HCT116 (cell line): Measurements from ENCODE around the gene KANK2. TPM values are rescaled to one million over a fixed set of nuclear protein-coding genes. Genes with fewer than 3 reads are reported as not detected.

Experiments
- ATAC-seq: fragments of 200-7000 bp; cut with Tn5 transposase; 2 replicates; pipeline ENCODE4 v1.9.1; 2020; ENCODE audit warnings: mild to moderate bottlenecking, moderate library complexity
- BruUV-seq: library from RNA; stranded (reverse); fragments of 400-500 nt; replicated peaks from 2 replicates; lab custom pipeline; 2021; lab: Mats Ljungman, UMichigan
- CTCF ChIA-PET: fragments of 300-600 bp; sonication (Branson Sonifier 250); formaldehyde crosslinking; loops from one replicate; lab custom pipeline; 2021; ENCODE audit warnings: antibody characterized with exemption; lab: Charles Lee
- POLR2A ChIA-PET: fragments of 300-600, 350-600 bp; sonication (Branson Sonifier 250); formaldehyde crosslinking; loops from one replicate; lab custom pipeline; 2021; ENCODE audit warnings: antibody characterized with exemption; lab: Charles Lee
- RAD21 ChIA-PET, 2 experiments: fragments of 300-600 bp; sonication (Branson Sonifier 250); formaldehyde crosslinking; loops; one replicate each; lab custom pipeline; 2023; ENCODE audit warnings: low total read pairs in 2 of 2; ENCODE audit not compliant: uncharacterized antibody in 2 of 2, unreplicated experiment in 2 of 2, low non-redundant PET in 1 of 2; lab: Charles Lee
- DNase-seq: peaks from one replicate; pipeline ENCODE4 v3.0.0-alpha.2; 2010; ENCODE audit warnings: low read depth, low spot score
- H2AFZ ChIP-seq: fragments of 200-600 bp; shearing (Covaris generic), sonication (generic); 2 replicates; pipeline ENCODE4 v1.6.1; 2017; ENCODE audit warnings: low read depth, mixed run types, mixed read lengths, antibody characterized with exemption, low read length; ENCODE audit not compliant: poor library complexity, severe bottlenecking
- H3K27ac ChIP-seq: 2 replicates; pipeline ENCODE4 v1.5.1; 2012; ENCODE audit warnings: low read depth, low read length
- H3K27me3 ChIP-seq: fragments of 200-600 bp; sonication (generic); 2 replicates; pipeline ENCODE4 v1.6.1; 2016; ENCODE audit warnings: mixed run types, low read length, mixed read lengths; ENCODE audit not compliant: insufficient read depth
- H3K36me3 ChIP-seq, 2 experiments: fragments of 200-500 bp in 1 of 2; fragments of 200-600 bp in 1 of 2; sonication (Bioruptor generic) in 1 of 2; sonication (generic) in 1 of 2; 2 replicates each; pipeline versions ENCODE4 v1.5.1 to v1.6.1; 2014 to 2016; ENCODE audit warnings: low read length in 2 of 2, inconsistent platforms in 1 of 2, mixed read lengths in 1 of 2, mixed run types in 1 of 2; ENCODE audit not compliant: insufficient read depth in 2 of 2, control insufficient read depth in 1 of 2
- H3K4me1 ChIP-seq, 2 experiments: fragments of 200-600 bp in 1 of 2; sonication (generic) in 1 of 2; 2 replicates each; pipeline versions ENCODE4 v1.5.1 to v1.6.1; 2012 to 2017; ENCODE audit warnings: low read length in 2 of 2, inconsistent platforms in 1 of 2, mild to moderate bottlenecking in 1 of 2, mixed read lengths in 1 of 2, mixed run types in 1 of 2, moderate library complexity in 1 of 2; ENCODE audit not compliant: insufficient read depth in 2 of 2, control insufficient read depth in 1 of 2
- H3K4me2 ChIP-seq: fragments of 200-600 bp; sonication (generic); 2 replicates; pipeline ENCODE4 v1.6.1; 2017; ENCODE audit warnings: mixed run types, low read length, mixed read lengths
- H3K4me3 ChIP-seq, 2 experiments: fragments of 200-600 bp in 1 of 2; sonication (generic) in 1 of 2; replicated peaks in 1 of 2; 2 replicates each; pipeline ENCODE4 v1.5.1; 2011 to 2016; ENCODE audit warnings: low read length in 2 of 2, control low read depth in 1 of 2, low read depth in 1 of 2, mild to moderate bottlenecking in 1 of 2, mixed read lengths in 1 of 2, mixed run types in 1 of 2
- H3K79me2 ChIP-seq: fragments of 200-600 bp; sonication (generic); 2 replicates; pipeline ENCODE4 v1.6.1; 2017; ENCODE audit warnings: mild to moderate bottlenecking, mixed run types, low read length, moderate library complexity, mixed read lengths; ENCODE audit not compliant: insufficient read depth
- H3K9ac ChIP-seq: fragments of 200-600 bp; sonication (generic); 2 replicates; pipeline ENCODE4 v1.6.1; 2016; ENCODE audit warnings: low read length, mixed read lengths
- H3K9me2 ChIP-seq: fragments of 200-600 bp; sonication (generic), shearing (Covaris generic); 2 replicates; pipeline ENCODE4 v1.6.1; 2017; ENCODE audit warnings: mixed run types, mild to moderate bottlenecking, moderate library complexity; ENCODE audit not compliant: insufficient read depth
- H3K9me3 ChIP-seq, 2 experiments: fragments of 200-500 bp in 1 of 2; fragments of 200-600 bp in 1 of 2; sonication (Bioruptor generic) in 1 of 2; sonication (generic) in 1 of 2; 2 replicates each; pipeline ENCODE4 v1.6.1; 2014 to 2017; ENCODE audit warnings: low read length in 2 of 2, mixed read lengths in 2 of 2, inconsistent platforms in 1 of 2, low read depth in 1 of 2, mild to moderate bottlenecking in 1 of 2, mixed run types in 1 of 2, moderate library complexity in 1 of 2; ENCODE audit not compliant: control insufficient read depth in 1 of 2, insufficient read depth in 1 of 2
- H4K20me1 ChIP-seq: fragments of 200-600 bp; sonication (generic), shearing (Covaris generic); 2 replicates; pipeline ENCODE4 v1.6.1; 2017; ENCODE audit warnings: mixed run types, mild to moderate bottlenecking, moderate library complexity; ENCODE audit not compliant: insufficient read depth
- ATF3 ChIP-seq: IDR thresholded peaks from 2 replicates; pipeline ENCODE4 v1.6.1; 2012
- CBX3 ChIP-seq: IDR thresholded peaks from 2 replicates; pipeline ENCODE4 v1.6.1; 2012; ENCODE audit warnings: low read depth
- EZH2 ChIP-seq: fragments of 200-600 bp; sonication (generic); IDR thresholded peaks from 2 replicates; pipeline ENCODE4 v1.6.1; 2017; ENCODE audit warnings: antibody characterized with exemption, mixed run types
- EZH2phosphoT487 ChIP-seq: fragments of 200-600 bp; IDR thresholded peaks from 2 replicates; pipeline ENCODE4 v1.6.1; 2018; ENCODE audit warnings: antibody characterized with exemption, borderline replicate concordance
- MAX ChIP-seq: IDR thresholded peaks from 2 replicates; pipeline ENCODE4 v1.6.1; 2012
- POLR2AphosphoS5 ChIP-seq: IDR thresholded peaks from 2 replicates; pipeline ENCODE4 v1.6.1; 2011; ENCODE audit warnings: mild to moderate bottlenecking, low read depth, low read length, moderate library complexity
- SIN3A ChIP-seq: IDR thresholded peaks from 2 replicates; pipeline ENCODE4 v1.6.1; 2012; ENCODE audit warnings: low read depth
- SP1 ChIP-seq: IDR thresholded peaks from 2 replicates; pipeline ENCODE4 v1.6.1; 2012; ENCODE audit warnings: low read depth
- TCF7L2 ChIP-seq: IDR thresholded peaks from 2 replicates; pipeline ENCODE4 v1.7.0; 2011; ENCODE audit warnings: borderline replicate concordance, inconsistent platforms; ENCODE audit not compliant: insufficient read depth, insufficient read length; ENCODE audit errors: extremely low read depth
- YY1 ChIP-seq: IDR thresholded peaks from 2 replicates; pipeline ENCODE4 v1.6.1; 2011; ENCODE audit warnings: low read length, low read depth, moderate library complexity, mild to moderate bottlenecking; ENCODE audit not compliant: insufficient replicate concordance; ENCODE audit errors: extremely low read depth
- intact Hi-C: fragments of 100-400 bp; cut with micrococcal nuclease; formaldehyde crosslinking; loops from 2 replicates; pipeline ENCODE4 v1.10.0; 2022
- total RNA-seq: library from RNA; stranded (reverse); gene quantifications from one replicate; pipeline ENCODE4 v1.2.1, GENCODE V29; 2021; ENCODE audit not compliant: unreplicated experiment

Gene KANK2
- total RNA-seq, 1 experiment from 2014 or later: 43.6 TPM

GRCh38 chr19:11204076-11204602 is 6.8 kb upstream of the KANK2 start:
- no peaks in the 10 kb centered on the region for H3K27me3 ChIP-seq
- no peak for DNase-seq
- no peak overlapping the region for H3K4me3 ChIP-seq
- no peaks in the 10 kb centered on the region for H4K20me1 ChIP-seq
- RAD21 ChIA-PET: interaction anchor here in 1 of 2 experiments (0.6 to 1.8 kb wide), 2 partner anchors 66 to 69 kb away, joined by 3 to 5 read pairs; no protein-coding TSS in a partner anchor
- no peaks in the 10 kb centered on the region for H3K9me3 ChIP-seq
- intact Hi-C loops: loop anchor here (1.0 to 5.0 kb wide), 4 partner anchors 67 to 267 kb away; no protein-coding TSS in a partner anchor
- BruUV-seq: no TSS peak
- H3K4me1 ChIP-seq: peaks cover 6 to 13% of the 10 kb centered on the region in 2 experiments; a peak in 3 of 4 replicates
- H3K9me2 ChIP-seq: no peaks in the 10 kb centered on the region
- H3K27ac ChIP-seq: no peak overlapping the region
- no peak overlapping the region for H2AFZ ChIP-seq
- peaks cover 0 to 3% of the 10 kb centered on the region in 2 experiments; a peak in 1 of 4 replicates for H3K36me3 ChIP-seq
- CTCF ChIA-PET: interaction anchor here (0.8 to 1.8 kb wide), 6 partner anchors 48 to 267 kb away, joined by 3 to 11 read pairs (median 4); no protein-coding TSS in a partner anchor
- no peak overlapping the region for H3K9ac ChIP-seq
- peak; percentile 11; the same call in 1 of the 2 replicates for ATAC-seq
- TF ChIP-seq TCF7L2: no peak
- no peak for TF ChIP-seq SP1
- no peak for TF ChIP-seq CBX3
- no peak for TF ChIP-seq POLR2AphosphoS5
- TF ChIP-seq MAX: no peak
- no peak for TF ChIP-seq ATF3
- TF ChIP-seq EZH2: no peak
- no peak for TF ChIP-seq SIN3A
- no peak for TF ChIP-seq EZH2phosphoT487
- no peak for TF ChIP-seq YY1
- H3K79me2 ChIP-seq: no peaks in the 10 kb centered on the region
- H3K4me2 ChIP-seq: 0 out of 2 replicates have a peak overlapping the region, but pooled peaks have one; percentile 19
- POLR2A ChIA-PET: no interaction called here
